ENCODE results near the gene P3H4.

GRCh38 chr17:41806685-41807445, 4.9 kb downstream of the P3H4 start:
- TF ChIP-seq CTCF (IDR thresholded peaks at IDR 0.05; ENCODE audit: poor library complexity, severe bottlenecking) (no peak), REST (IDR thresholded peaks at IDR 0.05; ENCODE audit: borderline replicate concordance) (no peak), POLR2AphosphoS5 (IDR thresholded peaks at IDR 0.05) (no peak)
